Measurements from ENCODE around the gene MPRIP. TPM values are rescaled to one million over a fixed set of nuclear protein-coding genes. Genes with fewer than 3 reads are reported as not detected.

The MPRIP gene
- total and polyA plus RNA-seq, 2 of the 13 experiments (the other 11 are each of a cell fraction or from before 2014, with no cell fraction given) = 50.2 to 52.4 TPM

GRCh38 chr17:17096438-17097178 is 54.4 kb downstream of the MPRIP start (continued):
- no peak for TF ChIP-seq ZNF136 (CRISPR knock-in tag; IDR thresholded peaks at IDR 0.05; ENCODE audit: low read depth)
- TF ChIP-seq, protein P1, sequence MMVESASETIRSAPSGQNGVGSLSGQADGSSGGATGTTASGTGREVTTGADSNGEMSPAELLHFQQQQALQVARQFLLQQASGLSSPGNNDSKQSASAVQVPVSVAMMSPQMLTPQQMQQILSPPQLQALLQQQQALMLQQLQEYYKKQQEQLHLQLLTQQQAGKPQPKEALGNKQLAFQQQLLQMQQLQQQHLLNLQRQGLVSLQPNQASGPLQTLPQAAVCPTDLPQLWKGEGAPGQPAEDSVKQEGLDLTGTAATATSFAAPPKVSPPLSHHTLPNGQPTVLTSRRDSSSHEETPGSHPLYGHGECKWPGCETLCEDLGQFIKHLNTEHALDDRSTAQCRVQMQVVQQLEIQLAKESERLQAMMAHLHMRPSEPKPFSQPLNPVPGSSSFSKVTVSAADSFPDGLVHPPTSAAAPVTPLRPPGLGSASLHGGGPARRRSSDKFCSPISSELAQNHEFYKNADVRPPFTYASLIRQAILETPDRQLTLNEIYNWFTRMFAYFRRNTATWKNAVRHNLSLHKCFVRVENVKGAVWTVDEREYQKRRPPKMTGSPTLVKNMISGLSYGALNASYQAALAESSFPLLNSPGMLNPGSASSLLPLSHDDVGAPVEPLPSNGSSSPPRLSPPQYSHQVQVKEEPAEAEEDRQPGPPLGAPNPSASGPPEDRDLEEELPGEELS (CRISPR knock-in tag; IDR thresholded peaks at IDR 0.05) = peak; percentile 69
- peak; percentile 25; the same call in 1 of the 2 replicates for TF ChIP-seq ISL2 (CRISPR knock-in tag; IDR thresholded peaks at IDR 0.05)
- peak in 1 of 2 experiments; percentile 65; a peak in 1 of 4 replicates for TF ChIP-seq EP300 (IDR thresholded peaks at IDR 0.05; ENCODE audit: low read depth in 2 of 2, low read length in 2 of 2)
- TF ChIP-seq EP300 (CRISPR knock-in tag; IDR thresholded peaks at IDR 0.05; ENCODE audit: borderline replicate concordance) = no peak
- TF ChIP-seq FOSL2 (CRISPR knock-in tag; IDR thresholded peaks at IDR 0.05) = peak; percentile 44; the same call in 1 of the 2 replicates
- TF ChIP-seq ZMAT3 (CRISPR knock-in tag; conservative IDR thresholded peaks at IDR 0.05) = no peak
- TF ChIP-seq ZFP91 (CRISPR knock-in tag; IDR thresholded peaks at IDR 0.05; ENCODE audit: borderline replicate concordance) = 0 out of 2 replicates have a peak, but pooled peaks have one; percentile 19
- no peak for TF ChIP-seq ZFP36 (IDR thresholded peaks at IDR 0.05; ENCODE audit: borderline replicate concordance, low read depth, low read length, partially characterized antibody)
- TF ChIP-seq MXI1 (IDR thresholded peaks at IDR 0.05; ENCODE audit: borderline replicate concordance, low read depth, low read length) = 0 out of 3 replicates have a peak, but pooled peaks have one; percentile 22
- no peak for TF ChIP-seq NR3C1 (CRISPR knock-in tag; IDR thresholded peaks at IDR 0.05)
- no peak for TF ChIP-seq HNF4G (IDR thresholded peaks at IDR 0.05; ENCODE audit: borderline replicate concordance, low read depth, low read length)
- TF ChIP-seq HNF4G (CRISPR knock-in tag; IDR thresholded peaks at IDR 0.05; ENCODE audit: borderline replicate concordance, low read depth) = no peak
- no peak for TF ChIP-seq NFATC3 (CRISPR knock-in tag; IDR thresholded peaks at IDR 0.05)
- TF ChIP-seq MED1 (CRISPR knock-in tag; IDR thresholded peaks at IDR 0.05) = no peak
- peak; percentile 49; the same call in 1 of the 2 replicates for TF ChIP-seq RCOR2 (CRISPR knock-in tag; IDR thresholded peaks at IDR 0.05)
- TF ChIP-seq PAXIP1 (CRISPR knock-in tag; conservative IDR thresholded peaks at IDR 0.05) = peak; percentile 55; the same call in 1 of the 2 replicates
- TF ChIP-seq MED13 (CRISPR knock-in tag; IDR thresholded peaks at IDR 0.05) = no peak
- TF ChIP-seq TBX2 (CRISPR knock-in tag; IDR thresholded peaks at IDR 0.05; ENCODE audit: borderline replicate concordance) = 0 out of 2 replicates have a peak, but pooled peaks have one; percentile 13
- TF ChIP-seq NFE2L1 (CRISPR knock-in tag; IDR thresholded peaks at IDR 0.05; ENCODE audit: borderline replicate concordance) = no peak
- TF ChIP-seq GFI1 (CRISPR knock-in tag; IDR thresholded peaks at IDR 0.05; ENCODE audit: borderline replicate concordance) = 0 out of 2 replicates have a peak, but pooled peaks have one; percentile 42
- TF ChIP-seq NCOA2 (CRISPR knock-in tag; IDR thresholded peaks at IDR 0.05) = peak; percentile 54
- TF ChIP-seq ZNF230 (CRISPR knock-in tag; IDR thresholded peaks at IDR 0.05) = no peak
